Activated CD4-positive, alpha-beta memory T cell treated with anti-CD3 and anti-CD28 coated beads for 36 hours (primary cell): ENCODE data around the gene JAM2. TPM values are rescaled to one million over a fixed set of nuclear protein-coding genes. Genes with fewer than 3 reads are reported as not detected.
"Not testable (repeated sequence)": the region's sequence is repeated elsewhere in the genome, so short reads cannot be mapped to it uniquely, and the experiment has no call there.

Source experiments
- CTCF ChIA-PET: fragments of 350-600 bp; sonication (Branson Sonifier 250); formaldehyde crosslinking; loops from one replicate; lab custom pipeline; 2021; ENCODE audit warnings: antibody characterized with exemption, inconsistent platforms; lab: Charles Lee
- POLR2A ChIA-PET: fragments of 350-600 bp; sonication (Branson Sonifier 250); formaldehyde crosslinking; loops from one replicate; lab custom pipeline; 2021; ENCODE audit warnings: antibody characterized with exemption; lab: Charles Lee
- DNase-seq: peaks from one replicate; pipeline ENCODE4 v3.0.0-alpha.2; 2020
- H3K27ac Mint-ChIP-seq: one replicate; pipeline ENCODE4 v1.8.0; 2021; ENCODE audit warnings: mixed read lengths
- H3K27me3 Mint-ChIP-seq: one replicate; pipeline ENCODE4 v1.8.0; 2021; ENCODE audit warnings: mixed read lengths
- H3K36me3 Mint-ChIP-seq: one replicate; pipeline ENCODE4 v1.8.0; 2021; ENCODE audit warnings: mixed read lengths
- H3K4me1 Mint-ChIP-seq: one replicate; pipeline ENCODE4 v1.8.0; 2021; ENCODE audit warnings: low read depth, mixed read lengths
- H3K4me3 Mint-ChIP-seq: one replicate; pipeline ENCODE4 v1.8.0; 2021; ENCODE audit warnings: mild to moderate bottlenecking, mixed read lengths
- H3K9me3 Mint-ChIP-seq: one replicate; pipeline ENCODE4 v1.8.0; 2021; ENCODE audit warnings: mixed read lengths
- intact Hi-C: fragments of 100-400 bp; cut with micrococcal nuclease; formaldehyde crosslinking; loops from one replicate; pipeline ENCODE4 v1.15.1; 2023
- total RNA-seq, 2 experiments: library from RNA; stranded (reverse); gene quantifications; one replicate each; pipeline ENCODE4 v1.2.3, GENCODE V29; 2021

The JAM2 gene
- total RNA-seq, 2 experiments from 2014 or later = 0.58 to 1.2 TPM

- H3K4me1 Mint-ChIP-seq, CTCF ChIA-PET, DNase-seq, POLR2A ChIA-PET, intact Hi-C loops, H3K36me3 Mint-ChIP-seq, H3K4me3 Mint-ChIP-seq, H3K27ac Mint-ChIP-seq, H3K27me3 Mint-ChIP-seq, H3K9me3 Mint-ChIP-seq: not testable (repeated sequence)
These were observed 56.4 kb downstream of the JAM2 start for GRCh38 chr21:25695461-25695860.

GRCh38 chr21:25700741-25701140 lies 61.7 kb downstream of the JAM2 start:
- H3K9me3 Mint-ChIP-seq = no peaks in the 10 kb centered on the region
- ChIA-PET CTCF (no interaction called here), POLR2A (no interaction called here)
- no peaks in the 10 kb centered on the region for H3K4me1 Mint-ChIP-seq
- H3K36me3 Mint-ChIP-seq = no peaks in the 10 kb centered on the region
- intact Hi-C loops = no loop called here
- no peak for DNase-seq
- H3K27me3 Mint-ChIP-seq = no peaks in the 10 kb centered on the region
- H3K27ac Mint-ChIP-seq = no peak overlapping the region
- H3K4me3 Mint-ChIP-seq = no peak overlapping the region

DNA sequence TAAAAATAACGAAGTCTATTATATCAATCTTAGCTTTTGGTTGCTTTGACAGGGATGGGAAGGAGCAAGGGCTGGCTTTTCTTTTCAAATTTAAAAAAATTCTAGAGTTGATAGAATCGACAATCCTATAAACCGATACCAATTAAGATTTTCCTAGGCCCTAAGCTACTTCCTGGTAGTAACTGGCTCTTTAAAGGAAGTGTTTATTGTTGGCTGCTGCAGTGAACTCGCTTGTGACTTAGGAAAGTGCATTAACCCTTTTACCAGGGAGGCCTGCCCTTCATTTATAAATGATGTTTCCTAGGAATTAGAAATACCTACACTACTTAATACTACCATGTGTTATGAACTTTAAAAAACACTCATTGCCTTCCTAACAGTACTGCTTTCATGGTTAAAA lies 62.5 kb downstream of the JAM2 start:
- Mint-ChIP-seq H3K27me3 (no peaks in the 10 kb centered on the region), H3K27ac (no peak overlapping the region), H3K4me1 (no peaks in the 10 kb centered on the region), H3K36me3 (no peaks in the 10 kb centered on the region), H3K9me3 (no peaks in the 10 kb centered on the region), H3K4me3 (no peak overlapping the region)
- ChIA-PET POLR2A (no interaction called here), CTCF (interaction anchor here (0.6 kb wide), 2 partner anchors 88 to 108 kb away, joined by 3 read pairs; no protein-coding TSS in a partner anchor)
- intact Hi-C loops = no loop called here
- DNase-seq = no peak

DNA sequence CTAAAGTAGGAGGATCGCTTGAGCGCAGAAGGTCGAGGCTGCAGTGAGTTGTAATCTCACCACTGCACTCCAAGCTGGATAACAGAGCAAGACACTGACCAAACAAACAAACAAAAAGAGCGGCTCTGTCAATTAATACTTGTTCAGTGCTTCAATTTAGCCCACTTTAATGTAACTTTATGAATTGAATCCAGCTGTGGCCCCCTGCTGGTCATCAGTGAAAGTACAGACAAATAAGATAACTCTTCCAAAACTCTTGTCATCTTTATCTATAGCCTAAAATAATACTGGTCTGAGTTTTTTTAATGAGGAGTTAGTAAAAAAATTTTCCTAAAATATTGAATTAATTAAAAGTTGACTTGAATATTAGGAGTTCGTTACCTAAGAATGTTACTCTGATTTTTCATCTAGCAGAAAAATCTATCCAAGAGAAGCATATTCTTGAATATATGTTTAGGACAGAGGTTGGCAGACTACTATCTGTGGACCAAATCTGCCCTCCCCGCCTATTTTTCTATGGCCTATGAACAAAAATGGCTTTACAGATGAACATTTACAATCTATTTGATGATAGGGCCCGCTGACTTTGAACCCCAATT lies 69.5 kb downstream of the JAM2 start:
- Mint-ChIP-seq H3K27me3 (no peaks in the 10 kb centered on the region), H3K9me3 (no peaks in the 10 kb centered on the region), H3K27ac (no peak overlapping the region), H3K36me3 (no peaks in the 10 kb centered on the region), H3K4me1 (peaks cover 4% of the 10 kb centered on the region), H3K4me3 (no peak overlapping the region)
- POLR2A ChIA-PET = no interaction called here
- intact Hi-C loops = loop anchor here (1.0 to 2.0 kb wide), 6 partner anchors 26 to 312 kb away; partner anchors contain the start of genes ATP5PF and GABPA
- DNase-seq = peak; percentile 48
- CTCF ChIA-PET = interaction anchor here (0.7 to 5.4 kb wide), 16 partner anchors 9 to 123 kb away, joined by 3 to 78 read pairs (median 4); partner anchors contain the start of genes JAM2 and MRPL39

DNA sequence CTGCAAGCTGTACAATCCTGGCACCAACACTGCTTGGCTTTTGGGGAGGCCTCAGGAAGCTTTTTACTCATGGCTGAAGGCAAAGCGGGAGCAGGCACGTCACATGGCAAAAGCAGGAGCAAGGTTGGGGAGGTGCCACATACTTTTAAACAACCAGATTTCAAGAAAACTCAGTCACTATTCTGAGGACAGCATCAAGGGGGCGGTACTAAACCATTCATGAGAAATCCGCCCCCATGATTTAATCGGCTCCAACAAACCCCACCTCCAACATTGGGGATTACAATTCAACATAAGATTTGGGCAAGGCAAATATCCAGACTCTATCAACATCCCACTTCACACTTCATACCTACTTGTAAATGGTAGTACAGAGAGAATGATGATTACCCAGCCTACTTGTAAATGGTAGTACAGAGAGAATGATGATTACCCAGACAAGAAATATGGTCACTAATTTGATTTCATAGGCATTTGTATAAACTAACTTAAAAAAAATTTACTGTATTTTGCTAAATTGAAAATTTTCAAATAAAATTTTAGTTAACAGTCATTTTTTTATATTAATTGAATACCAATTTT lies 70.7 kb downstream of the JAM2 start:
- no peaks in the 10 kb centered on the region for H3K36me3 Mint-ChIP-seq
- H3K4me3 Mint-ChIP-seq = no peak overlapping the region
- ChIA-PET POLR2A (no interaction called here), CTCF (interaction anchor here (5.9 kb wide), 1 partner anchor 102 kb away, joined by 49 read pairs; the partner anchor contains the start of gene MRPL39)
- H3K27ac Mint-ChIP-seq = no peak overlapping the region
- H3K27me3 Mint-ChIP-seq = no peaks in the 10 kb centered on the region
- intact Hi-C loops = loop anchor here (2.0 kb wide), 4 partner anchors 25 to 313 kb away; partner anchors contain the start of genes ATP5PF and GABPA
- peaks cover 4% of the 10 kb centered on the region for H3K4me1 Mint-ChIP-seq
- H3K9me3 Mint-ChIP-seq = no peaks in the 10 kb centered on the region
- DNase-seq = no peak

DNA sequence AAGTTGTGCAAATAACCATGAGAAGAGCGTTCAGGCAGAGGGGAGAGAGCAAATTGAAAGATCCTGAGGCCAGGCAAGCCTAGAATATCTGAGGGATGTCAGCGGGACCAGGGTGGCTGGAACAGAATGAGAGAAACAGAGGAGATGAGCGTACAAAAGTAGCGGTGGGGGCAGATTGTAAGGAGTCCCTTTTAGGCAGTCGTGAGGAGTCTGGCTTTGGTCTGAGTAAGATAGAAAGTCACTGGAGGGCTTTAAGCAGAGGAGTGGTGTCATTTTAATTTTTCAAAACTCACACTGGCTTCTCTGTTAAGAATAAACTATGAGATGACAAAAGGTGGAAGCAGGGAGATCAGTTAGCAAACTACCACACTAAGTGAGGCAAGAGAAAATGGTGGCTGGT lies 71.5 kb downstream of the JAM2 start:
- POLR2A ChIA-PET = no interaction called here
- peaks cover 4% of the 10 kb centered on the region for H3K4me1 Mint-ChIP-seq
- no peak for DNase-seq
- H3K36me3 Mint-ChIP-seq = no peaks in the 10 kb centered on the region
- no peaks in the 10 kb centered on the region for H3K27me3 Mint-ChIP-seq
- intact Hi-C loops = no loop called here
- CTCF ChIA-PET = interaction anchor here (5.9 kb wide), 1 partner anchor 103 kb away, joined by 49 read pairs; the partner anchor contains the start of gene MRPL39
- H3K27ac Mint-ChIP-seq = no peak overlapping the region
- H3K4me3 Mint-ChIP-seq = no peak overlapping the region
- H3K9me3 Mint-ChIP-seq = no peaks in the 10 kb centered on the region

DNA sequence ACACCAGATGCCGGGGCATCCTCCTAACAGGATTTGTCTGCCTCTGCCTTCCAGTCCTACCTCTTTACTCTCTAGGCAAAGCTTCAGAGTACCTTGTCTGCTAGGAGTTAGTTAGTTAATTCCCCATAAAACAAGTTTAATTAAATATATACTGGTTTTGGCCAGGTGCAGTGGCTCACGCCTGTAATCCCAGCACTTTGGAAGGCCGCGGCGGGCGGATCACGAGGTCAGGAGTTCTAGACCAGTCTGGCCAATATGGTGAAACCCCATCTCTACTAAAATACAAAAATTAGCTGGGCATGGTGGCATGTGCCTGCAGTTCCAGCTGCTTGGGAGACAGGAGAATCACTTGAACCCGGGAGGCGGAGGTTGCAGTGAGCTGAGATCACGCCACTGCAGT lies 75.0 kb downstream of the JAM2 start:
- H3K4me1 Mint-ChIP-seq, intact Hi-C loops, H3K9me3 Mint-ChIP-seq, H3K27ac Mint-ChIP-seq, DNase-seq, POLR2A ChIA-PET, H3K4me3 Mint-ChIP-seq, H3K36me3 Mint-ChIP-seq, H3K27me3 Mint-ChIP-seq: not testable (repeated sequence)
- CTCF ChIA-PET = interaction anchor here (1.2 to 5.9 kb wide), 2 partner anchors 8 to 106 kb away, joined by 3 to 49 read pairs; partner anchors contain the start of gene MRPL39

GRCh38 chr21:25717491-25718147 lies 78.6 kb downstream of the JAM2 start:
- Mint-ChIP-seq H3K36me3 (peaks cover 12% of the 10 kb centered on the region), H3K9me3 (no peaks in the 10 kb centered on the region), H3K4me3 (no peak overlapping the region), H3K27me3 (no peaks in the 10 kb centered on the region), H3K27ac (no peak overlapping the region), H3K4me1 (peaks cover 4% of the 10 kb centered on the region)
- DNase-seq = no peak
- ChIA-PET CTCF (interaction anchor here (0.7 to 1.6 kb wide), 3 partner anchors 9 to 454 kb away, joined by 3 to 8 read pairs (median 6); no protein-coding TSS in a partner anchor), POLR2A (no interaction called here)
- intact Hi-C loops = no loop called here

- Mint-ChIP-seq H3K27me3 (no peaks in the 10 kb centered on the region), H3K27ac (no peak overlapping the region), H3K36me3 (peaks cover 29% of the 10 kb centered on the region), H3K9me3 (no peaks in the 10 kb centered on the region), H3K4me1 (no peaks in the 10 kb centered on the region), H3K4me3 (no peak overlapping the region)
- no peak for DNase-seq
- ChIA-PET POLR2A (no interaction called here), CTCF (interaction anchor here (1.2 kb wide), 1 partner anchor 114 kb away, joined by 4 read pairs; no protein-coding TSS in a partner anchor)
- intact Hi-C loops = no loop called here
These were observed 82.9 kb downstream of the JAM2 start for GRCh38 chr21:25721987-25722386.

DNA sequence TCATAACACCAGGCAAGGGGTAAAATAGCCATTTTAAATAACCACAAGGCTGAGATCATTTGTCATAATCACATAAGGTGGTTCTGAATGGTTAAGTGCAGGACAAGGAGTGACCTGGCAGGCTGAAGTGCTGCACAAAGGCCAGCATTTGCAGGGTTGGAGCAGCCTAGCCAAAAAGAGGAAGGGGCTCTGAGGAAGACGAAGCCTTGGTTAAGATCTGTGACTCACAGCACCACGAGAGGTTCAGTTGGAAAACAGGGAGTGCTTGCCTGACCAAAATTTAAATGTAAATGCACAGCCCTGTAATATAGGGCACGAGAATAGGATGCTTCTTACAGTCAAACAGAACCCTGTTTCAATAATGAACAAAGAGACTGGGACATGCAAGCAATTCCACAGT lies 83.6 kb downstream of the JAM2 start:
- Mint-ChIP-seq H3K4me1 (no peaks in the 10 kb centered on the region), H3K9me3 (no peaks in the 10 kb centered on the region), H3K4me3 (no peak overlapping the region), H3K36me3 (peaks cover 29% of the 10 kb centered on the region), H3K27me3 (no peaks in the 10 kb centered on the region), H3K27ac (no peak overlapping the region)
- intact Hi-C loops = no loop called here
- no peak for DNase-seq
- ChIA-PET CTCF (no interaction called here), POLR2A (no interaction called here)

GRCh38 chr21:25732091-25732760 lies 93.2 kb downstream of the JAM2 start:
- Mint-ChIP-seq H3K27ac (no peak overlapping the region), H3K9me3 (no peaks in the 10 kb centered on the region), H3K4me1 (peaks cover 37% of the 10 kb centered on the region), H3K36me3 (peaks cover 33% of the 10 kb centered on the region), H3K4me3 (no peak overlapping the region), H3K27me3 (peaks cover 1% of the 10 kb centered on the region)
- intact Hi-C loops = loop anchor here (10.0 kb wide), 1 partner anchor 217 kb away; no protein-coding TSS in a partner anchor
- DNase-seq = no peak
- CTCF ChIA-PET = interaction anchor here (0.7 to 1.2 kb wide), 2 partner anchors 24 to 124 kb away, joined by 3 read pairs; no protein-coding TSS in a partner anchor
- POLR2A ChIA-PET = no interaction called here
